Embryonic facial prominence (tissue), 1 donor: Measurements from ENCODE around the gene LAMTOR2.

Source experiments
- DNase-seq: peaks from one replicate; pipeline ENCODE4 v3.0.0-alpha.2; 2016; ENCODE audit errors: extremely low spot score

LAMTOR2 gene

DNA sequence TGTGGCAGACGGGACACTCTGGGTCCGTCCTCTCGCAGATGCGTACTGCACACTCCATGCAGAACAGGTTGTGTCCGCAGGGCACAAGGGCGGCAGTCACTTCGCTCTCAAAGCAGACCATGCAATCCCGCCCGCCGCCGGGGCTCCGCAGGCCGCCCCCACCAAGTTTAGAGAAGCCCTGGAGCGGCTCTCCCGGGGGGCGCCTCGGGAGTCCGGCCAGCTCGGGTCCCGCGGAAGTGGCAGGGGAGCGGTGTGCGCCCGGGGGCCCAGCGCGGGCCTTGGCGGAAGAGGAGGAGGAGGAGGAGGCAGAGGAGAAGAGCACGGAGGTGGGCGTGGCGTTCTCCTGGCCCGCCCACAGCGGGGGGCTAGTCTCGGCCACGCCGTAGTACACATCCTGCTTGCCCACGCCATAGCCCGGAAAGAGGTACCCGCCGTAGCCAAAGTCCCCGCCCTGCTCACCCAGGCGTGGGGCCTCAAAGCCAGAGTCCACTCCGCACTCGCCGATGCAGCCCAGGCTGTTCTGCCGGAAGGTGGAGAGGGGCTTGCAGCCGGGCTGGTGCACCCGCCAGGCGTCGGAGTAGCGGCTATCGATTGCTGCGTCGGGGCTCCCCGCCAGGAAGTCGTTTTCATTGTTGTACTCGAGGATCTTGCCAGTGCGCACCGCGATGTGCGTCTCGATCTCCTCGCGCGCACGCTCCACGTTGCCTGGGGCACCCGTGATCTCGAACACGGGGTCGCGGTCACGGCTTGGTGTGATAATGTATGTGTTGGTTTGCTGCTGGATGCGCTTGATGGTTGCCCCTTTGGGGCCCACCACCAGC lies 22.2 kb downstream of the LAMTOR2 start:
- no peak for DNase-seq

DNA sequence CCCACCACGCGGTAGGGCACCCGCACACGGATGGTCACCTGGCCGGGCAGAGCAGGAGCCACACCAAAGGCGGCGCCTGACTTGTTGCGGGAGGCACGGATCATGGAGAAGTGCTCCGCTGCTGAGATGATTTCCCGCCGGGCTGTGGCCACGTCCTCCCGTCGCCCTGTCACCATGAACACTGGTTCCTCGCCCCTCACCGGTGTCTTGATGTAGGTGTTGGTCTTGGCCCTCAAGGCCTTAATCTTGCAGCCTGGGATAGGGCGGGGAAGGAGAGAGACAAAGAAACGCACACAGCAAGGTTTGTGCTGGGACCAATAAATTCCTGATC lies 22.8 kb downstream of the LAMTOR2 start:
- no peak for DNase-seq

DNA sequence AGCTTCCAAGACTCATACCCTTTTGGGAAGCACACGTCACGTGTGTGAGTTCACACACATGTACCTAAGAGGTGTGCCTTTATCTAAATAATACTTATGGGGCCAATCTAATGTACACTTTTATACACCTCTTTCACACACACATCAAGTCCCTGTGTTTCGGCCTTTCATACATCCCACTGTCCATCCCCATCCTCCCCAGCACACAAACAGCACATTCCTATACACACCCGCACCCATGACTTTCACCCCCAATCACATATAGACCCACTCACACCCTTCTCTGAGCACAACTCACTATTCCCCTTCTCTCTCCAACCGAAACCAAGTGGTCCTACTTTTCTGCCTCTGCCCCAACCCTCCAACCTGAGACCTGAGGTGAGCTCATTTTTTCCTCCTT lies 24.1 kb downstream of the LAMTOR2 start:
- DNase-seq: no peak

DNA sequence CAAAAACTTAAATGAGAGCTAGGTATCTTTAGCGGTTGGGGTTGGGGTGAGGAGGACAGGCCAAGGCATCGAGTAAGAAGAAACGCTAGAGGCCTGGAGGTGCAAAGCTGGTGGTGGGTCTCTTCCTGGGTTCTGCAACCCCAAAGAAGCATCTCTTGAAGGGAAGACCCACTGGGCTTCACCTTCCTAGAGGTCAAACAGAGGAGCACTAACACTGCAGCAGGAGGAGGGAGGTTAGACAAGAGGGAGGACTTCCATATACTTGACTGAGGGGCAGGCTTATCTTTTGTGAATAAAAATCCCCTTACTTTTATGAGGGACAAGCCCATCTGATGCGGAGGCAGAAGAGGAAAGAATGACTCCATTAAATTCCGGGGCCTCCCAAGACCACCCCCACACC lies 25.2 kb downstream of the LAMTOR2 start:
- DNase-seq: no peak

GRCh38 chr1:156080241-156080862 lies 25.8 kb downstream of the LAMTOR2 start:
- no peak for DNase-seq

DNA sequence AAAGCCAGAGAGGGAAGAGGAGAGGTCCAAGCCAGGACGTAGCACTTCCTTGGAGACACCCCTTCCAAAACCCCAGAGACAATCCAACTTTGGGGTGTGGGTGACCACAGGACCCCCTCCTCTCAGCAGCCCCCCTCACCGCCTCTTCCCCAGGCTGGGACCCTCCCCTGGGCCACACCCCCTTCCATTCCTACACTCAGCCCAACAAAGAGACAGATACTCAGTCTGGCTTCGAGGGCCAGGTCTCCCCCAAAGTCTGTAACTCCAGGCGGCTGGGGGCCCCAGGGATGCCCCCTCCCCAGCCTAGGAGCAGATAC lies 26.2 kb downstream of the LAMTOR2 start:
- no peak for DNase-seq

DNA sequence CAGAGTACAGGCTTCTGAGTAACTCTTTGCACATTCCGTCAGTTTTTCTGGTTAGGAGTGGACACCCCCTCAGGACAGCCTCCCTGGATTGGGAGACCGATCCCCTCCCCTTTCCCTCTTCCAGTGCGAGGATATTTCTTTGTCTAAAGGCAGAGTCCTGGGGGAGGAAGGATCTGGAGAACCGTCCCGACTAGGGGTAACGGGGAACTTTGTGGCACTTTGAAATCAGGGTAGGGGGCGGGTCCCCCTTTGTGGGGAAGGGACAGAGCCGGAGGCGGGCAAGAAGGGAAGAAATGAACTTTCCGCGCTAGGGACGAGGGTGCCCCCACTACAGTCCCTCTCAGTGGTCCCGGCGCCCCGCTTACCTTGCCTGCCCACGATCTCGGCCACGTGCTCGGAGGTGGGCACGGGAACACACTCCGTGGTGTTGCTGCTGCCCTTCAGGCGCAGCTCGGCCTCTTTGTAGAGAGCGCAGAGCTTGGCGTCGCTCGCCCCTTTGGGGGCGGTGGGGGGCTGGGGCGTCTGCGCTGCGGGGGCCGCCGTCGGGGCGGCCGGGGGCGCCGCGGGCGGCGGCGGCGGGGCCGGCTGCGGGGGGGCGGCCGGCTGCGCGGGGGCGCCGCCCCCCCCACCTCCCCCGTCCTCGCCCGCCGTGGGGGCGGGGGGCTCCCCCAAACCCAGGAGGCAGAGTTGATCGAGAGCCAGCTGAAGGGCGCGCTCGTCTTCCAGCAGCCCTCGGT lies 26.8 kb downstream of the LAMTOR2 start:
- no peak for DNase-seq

DNA sequence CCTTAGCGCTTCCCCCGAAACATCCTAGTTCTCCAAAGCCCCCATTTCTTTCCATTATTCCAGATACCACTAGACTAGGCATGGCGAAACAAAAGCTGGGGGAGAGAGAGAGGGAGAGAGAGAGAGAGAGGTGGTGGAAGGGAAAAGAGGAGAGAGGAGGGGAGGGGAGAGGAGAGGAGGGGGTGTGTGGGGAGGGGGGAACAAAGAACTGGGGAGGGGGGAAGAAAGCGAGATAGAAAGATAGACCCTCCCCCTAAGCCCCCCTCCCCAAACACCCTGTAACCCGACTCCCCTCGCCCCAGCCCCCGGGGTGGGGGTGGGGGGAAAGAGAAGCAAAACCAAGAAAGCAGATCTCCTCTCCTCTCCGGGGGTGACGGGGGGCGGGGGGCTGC lies 27.3 kb downstream of the LAMTOR2 start:
- DNase-seq: peak; percentile 78

GRCh38 chr1:156082309-156083091 lies 27.9 kb downstream of the LAMTOR2 start, which contains the start of gene MEX3A:
Gene MEX3A (minus strand): TSS chr1:156082465. CDS start chr1:156081998, 467 bp downstream.
- DNase-seq: peak; percentile 86

DNA sequence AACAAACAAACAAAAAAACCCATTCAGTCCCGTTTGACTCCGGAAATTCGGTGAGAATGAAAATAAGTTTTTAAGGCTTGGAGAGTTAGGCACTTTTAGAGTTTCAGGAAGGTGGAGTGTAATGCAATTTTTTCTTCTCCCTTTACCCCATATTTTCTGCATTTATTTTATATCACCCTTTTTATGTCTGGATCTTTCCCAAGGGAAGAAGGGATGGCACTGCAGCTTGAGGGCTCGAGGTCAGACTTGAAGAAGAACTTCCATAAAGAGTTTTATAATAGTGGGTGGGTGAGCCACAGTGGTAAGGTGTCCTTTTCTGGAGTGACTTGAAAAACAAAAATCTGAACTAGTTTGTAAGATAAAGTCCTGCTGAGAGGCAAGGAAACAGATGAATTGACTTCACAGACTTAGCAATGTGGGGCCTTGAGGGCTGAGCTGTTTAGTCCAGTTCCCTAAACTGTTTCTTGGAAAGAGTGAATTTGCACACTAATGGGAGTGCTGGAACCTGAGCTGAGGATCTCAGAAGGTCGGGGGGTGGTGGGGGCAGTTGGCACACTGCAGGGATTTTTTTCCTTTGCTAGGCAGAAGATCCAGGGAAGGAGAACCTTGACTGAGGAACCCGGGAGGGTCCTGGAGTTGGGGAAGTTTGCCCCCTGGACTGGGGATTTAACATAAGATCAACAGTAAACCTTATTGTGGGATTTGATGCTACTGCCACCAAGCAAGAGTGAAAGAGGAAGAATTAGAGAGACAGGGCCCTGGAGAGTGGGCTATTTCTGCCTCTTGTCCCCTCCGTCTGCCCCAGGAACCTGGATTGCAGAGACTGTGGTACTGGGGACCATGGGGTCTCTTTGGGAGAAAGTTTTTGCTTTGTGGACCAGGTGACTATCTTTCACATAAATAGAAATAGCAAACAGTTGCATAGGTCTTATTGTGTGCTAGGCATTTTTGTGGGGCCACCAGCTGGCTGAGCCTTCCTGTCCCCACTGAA lies 29.5 kb downstream of the LAMTOR2 start:
- DNase-seq: no peak

DNA sequence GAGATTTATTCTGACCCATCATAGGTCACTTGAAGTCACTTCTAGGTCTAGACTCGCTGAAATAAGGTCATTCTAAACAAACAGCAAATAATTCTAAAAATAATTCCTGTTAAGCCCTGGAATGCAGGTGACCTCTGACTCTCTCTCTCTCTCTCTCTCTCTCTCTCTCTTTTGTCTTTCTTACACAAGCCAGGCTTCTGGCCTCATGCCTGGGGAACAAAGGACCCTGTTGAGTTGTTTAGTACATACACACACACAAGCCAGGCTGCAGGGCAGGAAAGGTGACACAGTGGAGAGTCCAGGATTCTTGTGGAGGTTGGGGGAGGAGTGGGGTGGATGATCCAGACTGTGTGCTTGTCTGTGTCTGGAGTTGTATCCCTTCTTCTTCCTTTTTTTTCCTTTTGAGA lies 31.7 kb downstream of the LAMTOR2 start:
- DNase-seq: no peak

DNA sequence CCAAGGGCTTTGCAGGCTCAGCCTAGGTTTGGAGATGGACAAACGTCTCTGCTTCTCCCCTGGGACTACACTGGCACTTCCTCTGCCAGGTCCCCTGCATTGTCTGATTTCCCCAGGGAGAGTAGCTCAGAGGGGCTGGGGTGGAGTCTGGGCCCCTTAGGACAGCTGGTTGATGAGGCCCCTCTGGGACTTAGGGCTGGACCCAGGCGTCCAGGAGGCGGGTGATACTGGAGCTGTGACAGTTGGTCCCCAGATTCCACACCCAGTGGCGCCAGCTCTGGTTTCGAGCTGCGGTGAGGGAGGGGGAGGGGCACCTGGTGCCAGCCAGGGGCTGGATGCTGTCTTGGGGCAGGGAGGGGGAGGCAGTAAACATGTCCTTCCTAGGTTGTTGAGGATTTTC lies 35.1 kb downstream of the LAMTOR2 start:
- DNase-seq: no peak

DNA sequence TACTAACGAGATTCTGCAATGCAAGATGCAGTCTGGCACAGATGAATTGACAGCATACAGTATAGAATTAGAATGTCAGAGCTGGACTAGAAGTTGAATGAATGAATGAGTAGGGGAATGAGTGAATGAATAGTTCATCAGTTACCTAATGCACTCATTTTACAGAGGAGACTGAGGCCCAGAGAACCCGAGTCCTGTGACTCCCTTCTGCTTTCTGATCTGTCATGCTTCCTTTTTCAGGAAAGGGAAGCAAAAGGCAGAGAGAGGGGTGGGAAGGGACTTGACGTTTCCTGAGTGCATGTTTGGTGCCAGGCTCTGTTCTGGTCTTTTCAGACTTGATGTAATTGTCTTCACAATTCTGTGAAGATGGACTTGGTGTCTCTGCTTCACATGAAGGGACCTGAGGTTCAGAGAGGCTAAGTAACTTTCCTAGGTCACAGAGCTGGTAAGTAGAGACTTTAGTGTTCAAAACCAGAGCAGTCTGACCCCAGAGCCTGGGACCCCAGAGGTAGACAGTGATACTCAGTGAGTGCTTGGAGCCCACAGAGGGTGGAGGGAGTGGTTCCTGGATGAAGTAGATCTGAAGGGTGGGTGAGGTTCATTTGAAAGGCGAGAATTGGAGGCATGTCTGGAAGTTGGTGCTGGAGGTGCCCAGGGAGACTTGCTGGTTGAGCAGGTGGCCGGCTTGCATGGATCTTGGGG lies 35.7 kb downstream of the LAMTOR2 start:
- DNase-seq: no peak

GRCh38 chr1:156090840-156091188 lies 36.2 kb downstream of the LAMTOR2 start:
- no peak for DNase-seq

GRCh38 chr1:156091610-156092009 lies 37.0 kb downstream of the LAMTOR2 start:
- DNase-seq: no peak

- DNase-seq: no peak
Observed at GRCh38 chr1:156095906-156096508, 41.4 kb downstream of the LAMTOR2 start.

DNA sequence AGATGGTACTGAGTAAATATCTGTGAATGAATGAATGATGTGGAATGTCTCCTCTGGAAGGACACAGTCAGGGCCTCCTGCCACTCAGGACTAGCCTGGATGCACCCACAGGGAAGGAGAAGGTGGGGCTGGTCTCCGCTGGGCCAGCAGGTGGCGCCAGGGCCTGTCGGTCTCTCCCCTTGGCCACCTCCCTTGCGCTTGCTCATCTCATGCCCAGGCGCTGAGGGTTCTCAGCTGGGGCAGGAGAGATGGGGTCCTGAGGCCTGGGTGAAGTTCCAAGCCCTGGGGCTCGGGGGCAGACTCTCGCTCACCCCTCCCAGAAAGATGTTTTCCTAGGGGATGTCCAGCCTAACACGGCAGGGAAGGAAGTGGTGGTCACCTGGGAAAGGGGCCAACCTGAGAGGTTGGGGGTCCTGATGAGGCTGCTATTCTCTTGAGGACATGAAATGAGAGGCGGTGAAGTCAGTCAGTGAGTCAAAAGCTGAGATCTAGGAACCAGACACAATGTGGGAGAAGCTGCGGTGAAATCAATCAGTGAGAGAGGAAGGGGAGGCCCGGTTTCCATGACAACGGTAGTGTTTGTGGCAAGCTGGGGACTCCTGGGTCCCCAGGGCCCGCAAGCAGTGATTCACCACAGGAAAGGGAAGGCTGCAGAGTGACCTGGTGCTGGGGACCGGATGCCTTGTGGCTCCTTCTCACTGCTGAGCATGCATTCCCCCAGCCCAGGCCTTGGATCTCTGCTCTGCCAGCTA lies 42.2 kb downstream of the LAMTOR2 start:
- DNase-seq: no peak

- no peak for DNase-seq
Observed at GRCh38 chr1:156097499-156098178, 43.1 kb downstream of the LAMTOR2 start.

DNA sequence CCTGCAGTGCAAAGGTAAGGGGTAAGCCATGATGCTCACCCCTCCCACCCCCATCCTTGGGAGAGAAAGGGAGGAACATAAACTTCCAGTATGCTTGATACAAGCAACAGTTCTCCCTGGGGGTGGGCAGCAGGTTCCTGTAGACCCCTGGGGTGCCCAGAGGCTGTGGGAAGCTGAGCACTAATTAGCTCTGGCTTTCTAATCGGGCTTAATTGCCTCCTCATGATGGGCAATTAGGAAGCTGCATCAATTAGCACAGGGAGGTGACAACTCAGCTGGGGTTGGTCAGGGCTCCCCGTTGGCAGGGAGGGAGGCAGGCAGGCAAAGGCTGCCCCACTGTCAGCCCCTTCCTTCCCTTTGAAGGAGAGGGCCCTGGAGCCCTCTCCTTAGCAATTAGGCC lies 44.2 kb downstream of the LAMTOR2 start:
- DNase-seq: no peak
